ENCODE measurements around the gene PDPK1.

GRCh38 chr16:2499890-2500429 is 37.9 kb upstream of the PDPK1 start:
- TF ChIP-seq, protein P1, sequence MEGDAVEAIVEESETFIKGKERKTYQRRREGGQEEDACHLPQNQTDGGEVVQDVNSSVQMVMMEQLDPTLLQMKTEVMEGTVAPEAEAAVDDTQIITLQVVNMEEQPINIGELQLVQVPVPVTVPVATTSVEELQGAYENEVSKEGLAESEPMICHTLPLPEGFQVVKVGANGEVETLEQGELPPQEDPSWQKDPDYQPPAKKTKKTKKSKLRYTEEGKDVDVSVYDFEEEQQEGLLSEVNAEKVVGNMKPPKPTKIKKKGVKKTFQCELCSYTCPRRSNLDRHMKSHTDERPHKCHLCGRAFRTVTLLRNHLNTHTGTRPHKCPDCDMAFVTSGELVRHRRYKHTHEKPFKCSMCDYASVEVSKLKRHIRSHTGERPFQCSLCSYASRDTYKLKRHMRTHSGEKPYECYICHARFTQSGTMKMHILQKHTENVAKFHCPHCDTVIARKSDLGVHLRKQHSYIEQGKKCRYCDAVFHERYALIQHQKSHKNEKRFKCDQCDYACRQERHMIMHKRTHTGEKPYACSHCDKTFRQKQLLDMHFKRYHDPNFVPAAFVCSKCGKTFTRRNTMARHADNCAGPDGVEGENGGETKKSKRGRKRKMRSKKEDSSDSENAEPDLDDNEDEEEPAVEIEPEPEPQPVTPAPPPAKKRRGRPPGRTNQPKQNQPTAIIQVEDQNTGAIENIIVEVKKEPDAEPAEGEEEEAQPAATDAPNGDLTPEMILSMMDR (conservative IDR thresholded peaks at IDR 0.05; ENCODE audit: low read length): no peak
- TF ChIP-seq EZH2phosphoT487 (IDR thresholded peaks at IDR 0.05; ENCODE audit: borderline replicate concordance): no peak

All from Loucy (cell line).